Stimulated activated CD8-positive, alpha-beta memory T cell treated with anti-CD3 and anti-CD28 coated beads, Interleukin-4, amount 100 ng/mL, for 48 hours (primary cell): Measurements from ENCODE around the gene MAP3K14.
"Not testable (repeated sequence)": the region's sequence is repeated elsewhere in the genome, so short reads cannot be mapped to it uniquely, and the experiment has no call there.

Source experiments
- DNase-seq: peaks from one replicate; pipeline ENCODE4 v3.0.0-alpha.2; 2020

Gene MAP3K14

DNA sequence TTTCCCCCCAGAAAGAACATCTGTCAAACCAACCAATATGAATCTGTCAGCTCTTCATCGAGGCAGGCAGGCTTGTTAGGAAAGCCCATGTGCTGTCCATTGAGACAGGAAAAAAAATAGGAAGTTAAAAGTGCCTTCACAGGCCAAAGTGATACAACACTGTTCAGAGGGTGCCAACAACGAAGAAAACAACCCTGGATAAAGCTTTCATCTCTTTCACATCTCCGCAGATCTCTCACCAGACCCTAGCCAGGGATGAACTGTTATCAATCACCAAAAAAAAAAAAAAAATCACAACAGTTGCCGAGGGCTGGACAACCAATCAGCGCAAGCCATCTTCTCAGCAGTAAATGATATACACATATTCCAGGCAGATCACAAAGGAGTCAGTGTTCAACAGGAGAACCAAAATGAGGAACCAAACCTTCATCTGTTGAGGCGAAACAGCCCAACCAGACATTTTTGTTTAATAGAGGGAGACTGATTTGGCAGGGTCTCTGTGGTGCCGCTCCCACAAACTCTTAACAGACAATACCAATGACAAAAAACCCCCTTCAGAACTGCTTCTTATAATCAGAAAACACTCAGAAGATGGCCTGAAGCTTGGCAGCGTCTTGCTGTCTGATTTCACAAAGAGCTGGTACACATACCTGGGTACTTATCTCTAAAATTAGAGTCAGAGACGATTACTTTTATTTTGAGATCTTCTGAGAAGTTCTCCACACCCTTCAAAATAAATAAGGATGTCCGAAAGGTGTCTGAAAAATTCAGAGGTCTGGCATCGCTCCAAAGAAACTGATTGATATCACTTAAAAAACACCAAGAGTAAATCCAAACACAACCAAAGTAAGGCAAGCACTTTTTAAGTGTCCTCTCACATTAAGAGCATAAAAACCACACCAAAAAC lies 1.8 kb downstream of the MAP3K14 start:
- DNase-seq, result no peak

DNA sequence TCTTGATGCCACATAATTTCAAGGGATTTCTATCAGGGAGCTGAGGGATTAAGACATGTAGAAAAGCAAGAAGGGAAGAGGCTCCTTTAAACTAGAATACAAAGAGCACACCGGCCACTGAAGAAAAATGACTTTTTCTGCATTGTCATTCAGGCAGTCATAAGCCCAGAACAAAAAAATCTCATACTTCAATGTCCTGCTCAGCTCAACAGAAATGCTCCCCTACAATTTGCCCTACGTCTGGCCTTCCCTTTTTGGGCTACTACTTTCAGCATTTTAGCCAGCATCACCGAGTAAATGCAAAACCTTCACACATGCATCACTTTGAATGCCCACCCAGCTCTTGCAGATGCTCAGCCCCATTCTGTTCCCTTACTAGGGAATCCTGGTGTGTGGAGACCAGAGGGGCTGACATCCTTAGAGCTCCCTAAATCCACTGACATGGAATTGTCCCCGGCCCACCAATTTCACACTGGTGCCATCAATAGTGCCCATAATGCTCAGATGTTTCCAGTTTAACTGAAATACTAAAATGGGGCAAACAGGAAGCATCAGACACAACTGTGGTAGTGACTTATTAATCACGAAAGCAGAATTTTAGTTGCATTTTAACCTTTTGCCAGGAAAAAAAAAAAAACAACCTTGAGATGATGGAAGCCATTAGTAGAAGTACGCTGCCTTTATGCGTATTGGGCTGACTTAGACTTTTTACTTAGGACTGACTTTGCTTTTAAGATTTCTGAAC lies 2.7 kb downstream of the MAP3K14 start:
- no peak for DNase-seq

DNA sequence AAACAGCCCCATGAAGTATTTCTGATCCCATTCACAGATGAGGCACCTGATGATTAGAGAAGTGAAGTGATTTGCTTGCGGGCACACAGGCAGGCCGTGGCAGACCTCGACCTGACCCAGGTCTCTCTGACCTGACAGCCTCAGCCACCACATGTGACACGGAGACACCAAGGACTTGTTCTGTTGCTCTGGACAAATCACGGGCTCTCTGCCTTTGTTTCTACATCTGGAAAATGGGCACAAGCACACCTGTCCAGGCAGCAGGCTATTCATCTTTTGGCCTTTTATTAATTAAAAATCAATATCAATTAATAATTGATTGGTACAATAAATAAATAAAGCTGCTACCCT lies 3.4 kb downstream of the MAP3K14 start:
- peak; percentile 50 for DNase-seq

DNA sequence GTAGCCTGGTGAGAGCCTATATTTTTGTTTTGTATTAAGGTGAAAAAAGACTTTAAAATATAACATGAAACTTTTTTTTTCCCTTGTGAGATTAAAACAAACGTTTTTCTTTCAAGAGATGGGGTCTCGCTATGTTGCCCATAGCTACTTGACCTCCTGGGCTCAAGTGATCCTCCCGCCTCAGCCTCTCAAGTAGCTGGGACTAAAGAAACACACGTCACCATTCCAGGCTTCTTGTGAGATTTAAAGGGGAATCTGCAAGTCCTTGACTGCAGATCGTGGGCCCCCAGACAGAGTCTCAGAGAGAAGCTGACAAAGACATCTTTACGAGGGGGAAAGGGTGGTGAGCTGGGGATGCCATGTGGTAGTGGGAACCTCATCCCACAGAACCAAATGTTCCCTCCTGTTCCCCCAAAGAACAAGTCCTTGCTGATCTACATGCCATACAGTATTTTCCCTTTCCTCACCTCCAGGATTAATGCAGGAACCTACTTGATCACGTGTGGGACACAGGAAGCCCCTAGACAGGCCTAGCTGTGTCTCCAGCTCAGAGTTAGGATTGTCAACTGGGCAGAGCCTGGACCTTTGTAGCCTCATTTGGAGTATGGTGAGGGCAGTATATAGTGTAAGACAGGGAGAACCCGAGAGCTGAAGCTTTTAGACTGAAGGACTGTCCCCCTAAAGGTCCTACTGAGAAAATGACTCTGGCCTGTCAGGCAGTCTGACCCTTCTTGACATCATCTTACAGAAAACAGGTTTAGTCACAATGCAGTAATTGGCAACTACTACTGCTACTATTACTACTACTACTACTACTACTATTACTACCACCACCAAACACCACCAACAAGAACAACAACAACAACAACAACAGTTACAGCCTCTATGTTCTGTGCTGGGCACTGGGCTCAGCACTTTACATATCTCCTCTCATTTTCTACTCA lies 4.1 kb downstream of the MAP3K14 start:
- DNase-seq, result peak; percentile 55

DNA sequence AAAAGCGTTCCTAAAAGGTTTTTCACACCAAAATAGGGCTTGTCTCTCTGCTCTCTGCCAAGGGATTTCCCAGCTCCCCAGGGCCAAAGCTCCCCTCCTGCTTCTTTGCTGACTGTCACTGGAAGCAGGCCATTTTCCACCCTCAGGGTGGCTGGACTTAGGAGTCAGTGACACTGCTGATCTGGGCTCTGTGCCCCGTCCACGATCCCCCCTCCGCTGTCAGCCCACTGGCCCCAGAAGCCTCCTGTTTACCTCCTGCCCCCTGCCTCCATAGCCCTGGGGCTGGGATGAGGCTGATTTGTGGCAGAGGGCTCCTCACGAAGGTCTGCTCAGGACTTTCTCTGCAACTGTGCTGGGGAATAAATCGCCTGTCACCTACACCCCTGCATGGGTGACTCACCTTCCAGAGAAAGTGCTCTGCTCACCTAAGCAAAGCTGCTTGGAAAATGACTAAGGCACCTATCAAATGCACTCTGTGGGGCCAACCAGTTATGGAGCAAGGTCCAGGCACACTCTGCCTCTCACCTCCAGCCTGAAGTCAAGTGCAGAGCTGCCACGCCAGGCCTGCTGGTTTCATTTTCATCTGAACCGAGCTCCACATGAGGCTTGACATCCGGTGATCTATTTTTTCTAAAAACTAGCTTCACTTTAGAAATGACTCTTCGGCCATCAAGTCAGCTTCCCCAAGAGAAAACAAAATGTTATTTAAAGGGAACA lies 4.9 kb downstream of the MAP3K14 start:
- peak; percentile 89 for DNase-seq

DNA sequence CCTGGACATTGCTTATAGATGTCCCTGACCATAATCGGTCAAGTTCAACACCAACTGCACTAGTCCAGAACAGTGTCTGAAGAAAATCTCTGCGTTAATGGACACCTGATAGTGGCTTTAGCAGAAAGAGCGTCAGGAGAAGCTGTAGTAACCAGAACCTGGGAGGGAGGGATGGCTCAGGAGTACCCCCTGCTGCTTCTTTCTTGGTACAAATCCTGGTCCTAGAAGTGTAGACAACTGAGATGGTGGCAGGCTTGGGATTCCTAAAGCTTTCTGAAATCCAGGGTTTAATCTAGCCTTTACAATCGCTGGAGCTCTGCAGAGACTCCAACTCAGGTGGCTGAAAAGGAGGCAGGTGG lies 5.4 kb downstream of the MAP3K14 start:
- no peak for DNase-seq

DNA sequence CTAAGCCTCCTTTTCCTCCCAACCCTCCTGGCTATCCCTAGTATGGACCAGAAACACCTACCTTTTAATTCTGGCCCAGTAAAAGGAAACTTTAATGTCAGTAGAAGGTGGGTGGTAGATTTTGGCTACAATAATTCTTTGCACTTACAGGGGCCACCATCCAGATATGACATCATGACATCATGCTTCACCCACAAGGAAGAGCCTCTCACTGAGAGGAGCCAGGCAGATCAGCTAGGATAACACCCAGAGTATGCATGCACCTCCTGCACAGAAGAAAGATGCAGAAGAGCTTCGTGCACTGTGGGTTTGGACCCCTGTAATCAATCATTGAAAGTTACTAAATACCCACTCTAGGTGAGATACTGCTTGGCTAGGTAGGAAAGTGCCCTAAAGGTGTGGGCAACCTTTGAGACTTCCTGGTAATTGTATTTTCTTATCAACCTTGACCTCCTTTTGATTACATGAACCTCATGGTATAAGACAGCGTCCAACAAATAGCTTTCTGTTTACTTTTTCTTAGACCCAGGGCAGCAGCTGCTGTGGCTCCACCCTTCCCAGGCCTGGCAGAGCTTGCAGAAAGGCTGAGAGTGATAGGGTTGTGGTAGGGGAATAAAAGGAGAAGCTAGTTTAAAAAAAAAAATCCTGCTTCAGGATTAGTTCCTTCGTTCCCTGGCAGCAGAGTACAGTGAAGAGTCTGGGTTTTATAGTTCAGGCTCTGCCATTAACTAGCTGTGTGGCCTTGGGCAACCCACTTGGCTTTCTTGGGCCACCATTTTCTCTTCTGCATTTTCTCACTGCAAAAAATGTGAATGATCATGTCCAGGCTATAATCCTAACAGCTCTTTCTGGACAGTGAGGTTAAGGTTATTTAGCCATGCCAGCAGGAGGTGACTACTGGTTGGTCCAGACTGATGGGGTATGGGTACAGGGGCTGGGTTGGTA lies 6.2 kb downstream of the MAP3K14 start:
- no peak for DNase-seq

DNA sequence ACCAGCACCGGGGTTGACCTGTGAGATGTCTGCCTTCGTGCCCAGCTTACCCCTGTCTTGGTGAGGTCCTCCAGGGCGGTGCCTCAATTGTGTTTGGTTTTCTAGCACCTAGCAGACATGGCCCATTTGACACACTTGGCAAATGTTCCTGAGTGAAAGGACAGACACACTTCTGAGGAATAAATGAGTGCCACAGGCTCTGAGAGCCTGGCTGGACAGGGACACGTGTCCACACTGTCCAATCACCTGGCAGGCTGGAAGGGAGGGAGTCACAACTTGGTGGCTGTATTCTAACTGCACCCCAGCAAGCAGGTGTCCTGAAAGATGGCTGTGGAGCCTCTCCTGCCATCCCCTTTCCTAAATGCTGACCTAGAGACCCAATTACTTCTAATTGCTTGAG lies 7.4 kb downstream of the MAP3K14 start:
- DNase-seq, result no peak

DNA sequence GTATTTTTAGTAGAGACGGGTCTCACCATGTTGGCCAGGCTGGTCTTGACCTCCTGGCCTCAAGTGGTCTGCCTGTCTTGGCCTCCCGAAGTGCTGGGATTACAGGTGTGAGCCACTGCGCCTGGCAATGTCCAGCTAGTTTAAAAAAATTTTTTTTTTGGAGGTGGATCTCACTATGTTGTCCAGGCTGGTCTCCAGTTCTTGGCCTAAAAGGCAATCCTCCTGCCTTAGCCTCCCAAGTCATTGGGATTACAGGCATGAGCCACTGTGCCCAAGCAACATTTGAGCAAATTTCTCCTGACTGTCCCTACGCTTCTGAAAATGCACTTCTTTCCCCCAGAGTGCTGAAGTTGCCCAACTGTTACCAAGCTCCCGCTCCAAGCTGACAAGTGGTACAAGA lies 8.0 kb downstream of the MAP3K14 start:
- no peak for DNase-seq

DNA sequence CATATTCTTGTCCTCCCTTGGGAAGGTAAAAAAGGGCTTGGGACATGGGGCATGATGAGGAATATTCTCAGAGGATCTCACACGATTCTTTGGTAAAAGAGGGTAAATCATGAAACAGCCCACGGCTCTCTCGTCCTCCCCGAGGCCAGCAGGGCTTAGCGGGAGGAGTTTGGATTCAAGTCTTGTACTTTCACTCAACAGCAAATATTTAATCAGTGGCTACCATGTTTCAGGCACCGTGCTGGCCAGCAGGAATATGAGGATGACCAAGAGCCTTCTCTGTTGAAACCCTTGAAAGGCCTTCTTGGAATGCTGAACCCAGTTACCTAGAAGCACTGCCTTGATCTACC lies 8.8 kb downstream of the MAP3K14 start:
- DNase-seq, result no peak

DNA sequence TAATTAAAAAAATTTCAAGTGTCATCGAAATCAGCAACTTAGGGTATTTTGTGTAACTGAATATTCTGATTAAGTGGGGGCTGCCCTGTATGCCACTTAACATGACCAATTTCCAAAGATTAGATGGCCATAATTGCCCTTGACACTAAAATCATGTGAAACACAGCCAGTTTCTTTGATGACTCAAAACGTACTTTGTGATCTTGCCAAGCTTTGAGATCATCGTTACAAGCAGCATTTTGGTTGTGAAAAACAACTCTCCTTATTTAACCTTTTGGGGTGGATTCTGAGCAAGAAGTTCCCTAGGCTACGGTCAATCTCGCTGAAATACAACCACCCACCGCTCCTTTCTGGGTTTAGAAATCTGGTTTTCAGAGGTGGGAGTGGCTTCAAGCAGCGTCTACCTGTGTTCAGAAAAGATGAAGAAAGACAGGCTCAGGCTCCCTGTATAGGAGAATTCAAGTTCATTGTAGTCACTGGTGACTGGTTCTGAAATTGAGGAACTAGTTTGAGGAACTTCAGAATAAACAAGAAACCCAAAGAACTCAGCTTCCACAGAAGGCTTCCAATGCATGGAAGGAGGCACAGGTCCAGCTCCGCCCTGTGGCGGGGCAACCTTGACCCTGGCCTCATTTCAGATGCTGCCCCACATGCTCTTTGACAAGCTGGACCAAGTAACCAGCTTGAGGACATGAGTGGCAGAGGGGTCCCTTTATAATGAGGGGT lies 9.4 kb downstream of the MAP3K14 start:
- peak; percentile 71 for DNase-seq

DNA sequence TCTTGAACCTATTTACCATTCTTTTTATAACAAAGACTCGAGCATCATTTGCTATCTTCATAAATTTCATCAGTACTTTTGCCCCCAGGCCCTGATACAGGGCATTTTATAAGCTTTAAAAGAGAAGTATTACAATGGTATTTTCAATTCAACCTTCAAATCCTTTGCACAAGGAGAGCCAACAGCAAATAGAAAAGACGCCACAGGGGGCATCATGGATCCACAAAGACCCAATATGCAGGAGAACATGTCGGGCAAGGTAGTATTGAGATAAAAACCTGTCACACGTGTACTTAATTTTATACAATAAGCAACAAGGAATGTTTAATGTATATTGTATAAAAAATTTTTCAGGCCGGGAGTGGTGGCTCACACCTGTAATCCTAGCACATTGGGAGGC lies 10.2 kb downstream of the MAP3K14 start:
- no peak for DNase-seq

DNA sequence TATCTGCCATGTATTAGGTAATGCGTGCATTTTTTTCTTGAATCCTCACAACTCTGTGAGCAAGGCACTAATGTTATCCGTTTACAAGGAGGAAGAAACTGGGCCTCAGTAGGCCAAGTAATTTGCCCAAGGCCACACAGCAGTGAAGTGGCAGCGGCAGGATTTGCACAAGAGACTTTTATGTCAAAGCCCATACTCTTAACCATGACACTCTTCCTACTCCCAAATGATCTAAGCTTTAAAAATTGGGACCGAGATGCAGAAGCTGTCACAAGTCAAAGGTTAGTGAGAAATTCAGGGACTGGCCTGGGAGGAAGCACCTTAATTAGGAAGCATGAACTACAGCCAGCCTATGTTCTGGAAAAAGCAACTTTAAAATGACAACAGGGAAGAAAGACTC lies 10.7 kb downstream of the MAP3K14 start:
- DNase-seq, result no peak

DNA sequence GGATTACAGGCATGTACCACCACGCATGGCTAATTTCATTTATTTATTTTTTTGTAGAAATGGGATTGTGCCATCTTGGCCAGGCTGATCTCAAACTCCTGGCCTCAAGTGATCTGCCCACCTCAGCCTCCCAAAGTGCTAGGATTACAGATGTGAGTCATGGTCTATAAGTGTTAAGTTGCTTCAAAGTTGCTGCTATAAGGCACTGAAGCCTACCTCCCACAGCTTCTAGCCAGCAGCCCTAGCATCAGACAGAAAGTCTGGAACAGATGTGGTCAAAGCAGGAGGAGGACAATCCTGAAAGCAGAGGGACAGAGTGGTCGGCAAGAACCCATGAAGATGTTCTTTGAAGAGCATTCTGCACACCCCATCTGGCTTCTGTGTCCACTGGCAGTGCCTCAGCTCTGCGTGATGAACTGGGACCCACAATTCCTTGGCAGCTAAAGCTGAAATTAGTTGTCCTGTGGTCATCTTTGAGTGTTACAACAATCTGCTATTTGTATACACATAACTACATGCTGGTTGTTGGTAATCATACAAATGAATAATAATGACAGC lies 11.2 kb downstream of the MAP3K14 start:
- no peak for DNase-seq

DNA sequence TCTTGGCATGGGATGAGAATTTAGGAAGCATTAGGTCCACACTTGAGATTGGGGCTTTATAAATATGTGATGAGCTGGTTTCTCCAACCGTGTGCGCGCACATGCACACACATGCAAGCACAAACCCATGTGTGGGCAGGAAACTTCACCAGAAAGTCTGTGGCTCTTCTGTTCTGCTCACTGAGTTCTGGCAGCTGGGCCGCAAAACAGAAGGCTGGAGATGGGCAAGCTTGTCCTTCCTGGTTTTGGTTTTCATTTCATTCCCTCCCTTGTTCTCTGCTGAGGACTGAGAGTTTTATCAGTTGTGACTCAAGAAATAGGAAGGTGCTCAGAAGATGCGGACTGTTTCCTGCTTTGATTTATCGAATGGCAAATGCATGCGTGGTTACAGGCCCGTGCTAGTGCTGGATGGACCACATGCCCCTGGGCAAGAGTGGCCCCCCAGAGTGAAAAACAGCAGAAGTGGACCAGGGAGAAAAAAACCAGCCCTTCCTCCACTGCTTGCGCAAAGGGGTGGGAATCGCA lies 14.1 kb downstream of the MAP3K14 start:
- DNase-seq, result peak; percentile 58

DNA sequence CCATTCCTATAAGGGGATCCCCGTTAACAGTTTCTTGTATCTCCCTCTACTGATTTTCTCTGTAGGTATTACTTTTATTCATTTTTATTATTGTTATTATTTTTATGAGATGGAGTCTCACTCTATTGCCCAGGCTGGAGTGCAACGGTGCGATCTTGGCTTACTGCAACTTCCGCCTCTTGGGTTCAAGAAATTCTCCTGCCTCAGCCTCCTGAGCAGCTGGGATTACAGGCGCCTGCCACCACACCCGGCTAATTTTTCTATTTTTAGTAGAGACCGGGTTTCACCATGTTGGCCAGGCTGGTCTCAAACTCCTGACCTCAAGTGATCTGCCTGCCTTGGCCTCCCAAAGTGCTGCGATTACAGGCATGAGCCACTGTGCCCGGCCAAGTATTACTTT lies 14.6 kb downstream of the MAP3K14 start:
- DNase-seq, result not testable (repeated sequence)

DNA sequence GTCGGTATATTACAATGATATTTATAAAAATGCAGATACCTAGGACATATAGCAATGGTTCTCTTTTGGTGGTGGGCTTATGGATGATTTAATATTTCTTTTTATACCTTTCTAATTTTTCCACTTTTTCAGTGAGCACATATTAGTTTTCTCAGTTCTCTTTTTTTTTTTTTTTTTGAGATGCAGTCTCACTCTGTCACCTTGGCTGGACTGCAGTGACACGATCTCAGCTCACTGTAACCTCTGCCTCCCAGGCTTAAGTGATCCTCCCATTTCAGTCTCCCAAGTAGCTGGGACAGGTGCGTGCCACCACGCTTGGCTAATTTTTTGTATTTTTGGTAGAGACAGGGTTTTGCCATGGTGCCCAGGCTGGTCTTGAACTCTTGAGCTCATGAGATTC lies 15.1 kb downstream of the MAP3K14 start:
- DNase-seq, result no peak

DNA sequence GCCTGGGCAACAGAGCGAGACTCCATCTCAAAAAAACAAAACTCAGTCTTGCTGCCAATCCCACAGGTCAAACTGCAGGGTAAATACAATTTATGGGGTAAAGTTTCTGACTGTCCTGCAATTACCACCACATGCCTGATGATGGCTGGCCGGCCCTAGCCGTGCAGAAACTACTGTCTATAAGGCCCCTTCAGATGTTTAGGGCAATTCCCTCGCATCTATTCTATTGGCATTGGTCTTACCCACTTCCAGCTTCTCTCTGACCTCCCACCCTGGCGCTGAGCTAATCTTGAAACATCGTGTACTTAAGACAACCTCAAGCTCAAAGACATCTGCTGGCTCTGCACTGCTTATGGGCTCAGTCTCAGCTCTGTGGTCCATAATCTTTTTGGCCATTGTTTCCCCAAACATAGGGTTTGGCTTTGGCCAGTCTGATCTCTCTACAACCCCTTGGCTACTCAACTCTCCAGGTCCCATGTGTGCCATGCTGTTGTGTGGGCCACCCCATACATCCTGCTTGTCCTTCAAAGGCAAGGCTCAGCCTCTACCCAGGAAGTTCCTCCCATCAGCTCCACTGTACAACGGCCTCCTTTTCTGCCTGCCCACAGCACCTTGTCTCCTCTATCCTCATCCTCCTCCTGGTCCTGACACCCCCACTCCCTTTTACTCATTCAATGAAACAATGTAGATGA lies 16.6 kb downstream of the MAP3K14 start:
- no peak for DNase-seq

DNA sequence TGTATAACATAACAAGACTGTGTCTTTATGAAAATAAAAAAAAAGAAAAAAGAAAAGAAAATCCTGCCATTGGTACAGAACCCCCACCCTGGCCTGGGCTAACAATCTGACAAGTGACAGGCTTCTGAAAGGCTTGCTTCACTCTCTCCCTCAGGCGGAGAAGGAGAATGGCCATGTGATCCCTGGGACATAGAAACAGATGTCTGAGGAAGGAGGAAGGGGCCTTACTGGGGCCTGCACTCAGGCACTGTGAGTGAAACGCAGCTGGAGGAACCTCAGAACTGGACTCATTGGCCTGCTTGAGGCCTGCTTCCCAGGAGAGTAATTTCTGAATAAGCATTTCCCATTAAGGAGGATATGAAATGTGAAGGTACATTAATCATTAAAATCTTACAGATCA lies 17.5 kb downstream of the MAP3K14 start:
- no peak for DNase-seq
